ENCODE measurements around the gene TUBD1. TPM values are rescaled to one million over a fixed set of nuclear protein-coding genes. Genes with fewer than 3 reads are reported as not detected.
A peak's percentile ranks its signal among the peaks of the same experiment; 100 is the strongest.

The TUBD1 gene
- total and polyA plus RNA-seq, 2 of the 13 experiments (the other 11 are each of a cell fraction or from before 2014, with no cell fraction given): 18.2 to 25.9 TPM

DNA sequence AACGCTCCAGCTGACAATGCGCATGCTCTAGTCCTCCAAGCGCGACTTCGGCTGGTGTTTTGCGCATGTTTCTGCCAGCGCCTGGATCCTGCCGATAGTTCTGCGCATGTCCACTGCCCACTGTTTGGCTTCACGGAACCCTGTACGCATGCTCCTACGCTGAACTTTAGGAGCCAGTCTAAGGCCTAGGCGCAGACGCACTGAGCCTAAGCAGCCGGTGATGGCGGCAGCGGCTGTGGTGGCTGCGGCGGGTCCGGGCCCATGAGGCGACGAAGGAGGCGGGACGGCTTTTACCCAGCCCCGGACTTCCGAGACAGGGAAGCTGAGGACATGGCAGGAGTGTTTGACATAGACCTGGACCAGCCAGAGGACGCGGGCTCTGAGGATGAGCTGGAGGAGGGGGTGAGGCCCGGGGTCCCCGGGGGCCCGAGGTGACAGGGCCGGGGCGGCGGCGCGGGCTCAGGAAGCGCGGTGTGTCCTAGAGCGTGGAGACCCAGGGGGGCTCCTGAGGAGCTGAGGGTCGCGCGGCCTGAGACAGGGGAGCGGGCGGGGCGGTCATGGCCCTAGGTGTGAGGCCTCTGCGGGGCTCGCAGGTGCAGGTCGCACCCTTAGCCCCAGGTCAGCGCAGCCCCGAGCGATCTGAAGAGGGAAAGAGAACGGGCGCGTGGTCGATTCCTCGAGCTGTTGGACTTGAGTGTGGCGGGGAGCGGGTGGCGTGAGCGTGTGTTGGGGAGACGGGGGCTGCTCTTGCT, at the start of gene TUBD1, which contains the start of gene RPS6KB1 (continued):
- TF ChIP-seq NR1H2 (CRISPR knock-in tag; IDR thresholded peaks at IDR 0.05; ENCODE audit: borderline replicate concordance, low read depth): 0 out of 2 replicates have a peak, but pooled peaks have one; percentile 63
- peak; percentile 94 for TF ChIP-seq THAP11 (CRISPR knock-in tag; IDR thresholded peaks at IDR 0.05)
- peak; percentile 56 for TF ChIP-seq NFYC (CRISPR knock-in tag; IDR thresholded peaks at IDR 0.05)
- TF ChIP-seq ZNF10 (CRISPR knock-in tag; IDR thresholded peaks at IDR 0.05; ENCODE audit: borderline replicate concordance, low read depth): no peak
- TF ChIP-seq NFYB (CRISPR knock-in tag; IDR thresholded peaks at IDR 0.05): peak; percentile 62
- no peak for TF ChIP-seq JUND (CRISPR knock-in tag; IDR thresholded peaks at IDR 0.05)
- no peak for TF ChIP-seq HNRNPUL1 (IDR thresholded peaks at IDR 0.05; ENCODE audit: low read depth, low read length)
- peak; percentile 45; the same call in 1 of the 2 replicates for TF ChIP-seq HNF1B (CRISPR knock-in tag; IDR thresholded peaks at IDR 0.05)
- TF ChIP-seq MXD3 (CRISPR knock-in tag; IDR thresholded peaks at IDR 0.05): peak; percentile 67
- no peak for TF ChIP-seq EZH2 (conservative IDR thresholded peaks at IDR 0.05; ENCODE audit: low read depth, low read length)
- no peak for TF ChIP-seq ZFYVE20 (CRISPR knock-in tag; IDR thresholded peaks at IDR 0.05; ENCODE audit: borderline replicate concordance, low read depth)
- peak; percentile 93 for TF ChIP-seq ZIK1 (CRISPR knock-in tag; IDR thresholded peaks at IDR 0.05; ENCODE audit: borderline replicate concordance, low read depth)
- TF ChIP-seq HNRNPL (IDR thresholded peaks at IDR 0.05; ENCODE audit: low read depth, low read length): no peak
- no peak for TF ChIP-seq ARNT (IDR thresholded peaks at IDR 0.05)
- no peak for TF ChIP-seq SMC3 (IDR thresholded peaks at IDR 0.05; ENCODE audit: low read length)
- TF ChIP-seq PHF20 (CRISPR knock-in tag; IDR thresholded peaks at IDR 0.05): peak; percentile 87
- no peak for TF ChIP-seq LRRFIP1 (CRISPR knock-in tag; conservative IDR thresholded peaks at IDR 0.05)
- peak; percentile 94; the same call in 1 of the 2 replicates for TF ChIP-seq ZFP91 (CRISPR knock-in tag; IDR thresholded peaks at IDR 0.05; ENCODE audit: borderline replicate concordance)
- TF ChIP-seq, protein P1, sequence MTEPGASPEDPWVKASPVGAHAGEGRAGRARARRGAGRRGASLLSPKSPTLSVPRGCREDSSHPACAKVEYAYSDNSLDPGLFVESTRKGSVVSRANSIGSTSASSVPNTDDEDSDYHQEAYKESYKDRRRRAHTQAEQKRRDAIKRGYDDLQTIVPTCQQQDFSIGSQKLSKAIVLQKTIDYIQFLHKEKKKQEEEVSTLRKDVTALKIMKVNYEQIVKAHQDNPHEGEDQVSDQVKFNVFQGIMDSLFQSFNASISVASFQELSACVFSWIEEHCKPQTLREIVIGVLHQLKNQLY (CRISPR knock-in tag; IDR thresholded peaks at IDR 0.05): peak; percentile 31; the same call in 1 of the 2 replicates
- no peak for TF ChIP-seq PRMT3 (CRISPR knock-in tag; IDR thresholded peaks at IDR 0.05; ENCODE audit: borderline replicate concordance, low read depth)
